Measurements from ENCODE around the gene OSBPL6. TPM values are rescaled to one million over a fixed set of nuclear protein-coding genes. Genes with fewer than 3 reads are reported as not detected.

The OSBPL6 gene
- total and polyA plus RNA-seq, 2 donors from 2014 or later: 0.91 to 1.4 TPM

DNA sequence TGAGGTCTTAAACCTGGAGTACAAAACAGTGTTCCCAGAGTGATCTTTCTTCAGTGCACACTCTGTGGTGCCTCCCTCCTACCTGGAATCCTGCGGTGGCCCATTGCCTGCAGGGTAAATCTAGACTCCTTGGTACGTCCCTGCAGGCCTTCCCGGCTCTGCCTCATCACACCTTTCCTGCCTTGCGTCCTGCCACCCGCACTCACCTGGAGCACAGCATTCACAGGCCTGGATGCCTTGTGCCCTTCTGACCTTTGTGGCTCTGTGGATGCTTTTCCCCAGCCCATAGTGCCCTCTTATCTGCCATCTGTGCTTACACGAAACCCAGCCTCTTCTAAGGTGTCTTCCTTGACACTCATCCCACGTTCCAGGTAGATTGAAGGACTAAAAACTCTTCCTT is 194.0 kb downstream of the OSBPL6 start:
- Histone ChIP-seq H3K27me3 (ENCODE audit: control insufficient read depth, insufficient read depth, low read length) (no peaks in the 10 kb centered on the region), H3K9ac (ENCODE audit: low read length in 3 of 3) (no peak overlapping the region), H3K27ac (ENCODE audit: low read depth in 2 of 2, low read length in 2 of 2) (no peak overlapping the region), H3K4me1 (ENCODE audit: control insufficient read depth in 2 of 3, insufficient read depth in 2 of 3, low read depth in 1 of 3, low read length in 3 of 3) (no peaks in the 10 kb centered on the region), H3K4me3 (ENCODE audit: low read length in 3 of 3) (no peak overlapping the region), H3K9me3 (ENCODE audit: control insufficient read depth in 2 of 3, insufficient read depth in 1 of 3, low read length in 3 of 3) (no peaks in the 10 kb centered on the region), H3K36me3 (ENCODE audit: control insufficient read depth in 2 of 3, insufficient read depth in 3 of 3, low read length in 3 of 3) (no peaks in the 10 kb centered on the region)
- DNase-seq (no peak), FAIRE-seq (no peak)
- intact Hi-C loops (cut with DNase I): no loop called here
- TF ChIP-seq, protein P1, sequence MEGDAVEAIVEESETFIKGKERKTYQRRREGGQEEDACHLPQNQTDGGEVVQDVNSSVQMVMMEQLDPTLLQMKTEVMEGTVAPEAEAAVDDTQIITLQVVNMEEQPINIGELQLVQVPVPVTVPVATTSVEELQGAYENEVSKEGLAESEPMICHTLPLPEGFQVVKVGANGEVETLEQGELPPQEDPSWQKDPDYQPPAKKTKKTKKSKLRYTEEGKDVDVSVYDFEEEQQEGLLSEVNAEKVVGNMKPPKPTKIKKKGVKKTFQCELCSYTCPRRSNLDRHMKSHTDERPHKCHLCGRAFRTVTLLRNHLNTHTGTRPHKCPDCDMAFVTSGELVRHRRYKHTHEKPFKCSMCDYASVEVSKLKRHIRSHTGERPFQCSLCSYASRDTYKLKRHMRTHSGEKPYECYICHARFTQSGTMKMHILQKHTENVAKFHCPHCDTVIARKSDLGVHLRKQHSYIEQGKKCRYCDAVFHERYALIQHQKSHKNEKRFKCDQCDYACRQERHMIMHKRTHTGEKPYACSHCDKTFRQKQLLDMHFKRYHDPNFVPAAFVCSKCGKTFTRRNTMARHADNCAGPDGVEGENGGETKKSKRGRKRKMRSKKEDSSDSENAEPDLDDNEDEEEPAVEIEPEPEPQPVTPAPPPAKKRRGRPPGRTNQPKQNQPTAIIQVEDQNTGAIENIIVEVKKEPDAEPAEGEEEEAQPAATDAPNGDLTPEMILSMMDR (IDR thresholded peaks at IDR 0.05; ENCODE audit: borderline replicate concordance, extremely low read depth, insufficient read depth): no peak

DNA sequence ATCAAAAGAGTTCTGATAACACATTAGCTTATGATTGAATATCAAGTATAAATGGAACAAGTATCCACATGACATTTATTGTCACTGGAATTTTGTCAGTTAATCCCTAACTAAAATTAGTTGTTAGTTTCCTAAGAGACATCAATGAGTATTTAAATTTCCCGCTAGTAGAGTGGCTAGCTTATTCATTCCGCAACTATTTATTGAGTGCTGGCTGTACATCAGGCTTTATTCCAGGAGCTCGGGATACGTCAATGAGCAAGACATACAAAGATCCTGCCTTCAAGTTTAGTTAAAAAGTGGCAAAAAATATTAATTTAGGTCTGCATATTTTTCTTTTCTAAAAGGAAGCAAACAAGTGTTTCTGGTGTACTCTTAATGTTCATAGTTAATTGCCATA is 197.4 kb downstream of the OSBPL6 start:
- TF ChIP-seq, protein P1 (IDR thresholded peaks at IDR 0.05; ENCODE audit: borderline replicate concordance, extremely low read depth, insufficient read depth): no peak
- intact Hi-C loops (cut with DNase I): no loop called here
- Histone ChIP-seq H3K4me1 (ENCODE audit: control insufficient read depth in 2 of 3, insufficient read depth in 2 of 3, low read depth in 1 of 3, low read length in 3 of 3) (no peaks in the 10 kb centered on the region), H3K4me3 (ENCODE audit: low read length in 3 of 3) (no peak overlapping the region), H3K27me3 (ENCODE audit: control insufficient read depth, insufficient read depth, low read length) (no peaks in the 10 kb centered on the region), H3K9me3 (ENCODE audit: control insufficient read depth in 2 of 3, insufficient read depth in 1 of 3, low read length in 3 of 3) (no peaks in the 10 kb centered on the region), H3K36me3 (ENCODE audit: control insufficient read depth in 2 of 3, insufficient read depth in 3 of 3, low read length in 3 of 3) (no peaks in the 10 kb centered on the region), H3K9ac (ENCODE audit: low read length in 3 of 3) (no peak overlapping the region), H3K27ac (ENCODE audit: low read depth in 2 of 2, low read length in 2 of 2) (no peak overlapping the region)
- no peak for DNase-seq
- no peak for FAIRE-seq

DNA sequence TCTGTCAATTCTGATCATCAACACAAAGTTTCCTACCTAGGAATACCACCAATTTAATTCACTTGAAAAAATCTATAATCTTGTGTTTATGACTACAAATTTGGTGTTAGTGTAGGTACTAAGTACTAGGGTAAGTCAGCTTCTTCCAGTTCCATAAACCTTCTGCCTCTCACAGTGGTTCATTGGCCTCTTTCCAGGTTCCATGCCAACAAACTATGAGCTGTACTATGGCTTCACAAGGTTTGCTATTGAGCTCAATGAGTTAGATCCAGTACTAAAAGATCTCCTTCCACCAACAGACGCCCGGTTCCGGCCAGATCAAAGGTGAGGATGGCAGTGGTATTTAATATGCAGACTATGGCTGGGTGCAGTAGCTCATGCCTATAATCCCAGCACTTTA is 197.9 kb downstream of the OSBPL6 start:
- H3K27ac ChIP-seq (ENCODE audit: low read depth in 2 of 2, low read length in 2 of 2): no peak overlapping the region
- H3K36me3 ChIP-seq (ENCODE audit: control insufficient read depth in 2 of 3, insufficient read depth in 3 of 3, low read length in 3 of 3): no peaks in the 10 kb centered on the region
- no peak overlapping the region for H3K4me3 ChIP-seq (ENCODE audit: low read length in 3 of 3)
- no peak for FAIRE-seq
- no peaks in the 10 kb centered on the region for H3K4me1 ChIP-seq (ENCODE audit: control insufficient read depth in 2 of 3, insufficient read depth in 2 of 3, low read depth in 1 of 3, low read length in 3 of 3)
- H3K9ac ChIP-seq (ENCODE audit: low read length in 3 of 3): no peak overlapping the region
- no peaks in the 10 kb centered on the region for H3K9me3 ChIP-seq (ENCODE audit: control insufficient read depth in 2 of 3, insufficient read depth in 1 of 3, low read length in 3 of 3)
- DNase-seq: no peak
- intact Hi-C loops (cut with DNase I): no loop called here
- TF ChIP-seq, protein P1 (IDR thresholded peaks at IDR 0.05; ENCODE audit: borderline replicate concordance, extremely low read depth, insufficient read depth): no peak
- H3K27me3 ChIP-seq (ENCODE audit: control insufficient read depth, insufficient read depth, low read length): no peaks in the 10 kb centered on the region

DNA sequence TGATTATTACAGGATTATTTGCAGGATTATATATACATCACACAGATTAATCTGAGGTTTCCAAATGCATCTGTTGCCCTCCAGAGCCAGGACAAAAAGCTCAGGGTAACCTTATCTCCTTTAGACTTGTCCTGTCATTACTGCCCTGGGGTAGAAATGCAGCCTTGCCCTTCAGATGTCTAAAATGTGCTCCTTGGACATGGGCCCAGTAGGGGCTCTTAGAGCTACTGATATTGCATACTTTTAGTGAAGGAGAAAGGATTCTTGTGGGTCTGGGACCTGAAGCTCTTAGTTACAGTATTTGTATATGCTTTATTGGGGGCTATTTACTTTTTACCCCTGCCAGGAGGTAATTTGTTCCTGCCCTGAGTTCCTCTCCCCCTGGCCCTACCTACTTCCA is 200.5 kb downstream of the OSBPL6 start:
- TF ChIP-seq, protein P1 (IDR thresholded peaks at IDR 0.05; ENCODE audit: borderline replicate concordance, extremely low read depth, insufficient read depth): no peak
- FAIRE-seq: no peak
- no peaks in the 10 kb centered on the region for H3K36me3 ChIP-seq (ENCODE audit: control insufficient read depth in 2 of 3, insufficient read depth in 3 of 3, low read length in 3 of 3)

More for the DNA sequence above, 200.5 kb downstream of the OSBPL6 start:
- H3K9ac ChIP-seq (ENCODE audit: low read length in 3 of 3): no peak overlapping the region
- H3K4me1 ChIP-seq (ENCODE audit: control insufficient read depth in 2 of 3, insufficient read depth in 2 of 3, low read depth in 1 of 3, low read length in 3 of 3): no peaks in the 10 kb centered on the region
- intact Hi-C loops (cut with DNase I): no loop called here
- H3K4me3 ChIP-seq (ENCODE audit: low read length in 3 of 3): no peak overlapping the region
- no peaks in the 10 kb centered on the region for H3K9me3 ChIP-seq (ENCODE audit: control insufficient read depth in 2 of 3, insufficient read depth in 1 of 3, low read length in 3 of 3)
- DNase-seq: no peak
- H3K27ac ChIP-seq (ENCODE audit: low read depth in 2 of 2, low read length in 2 of 2): no peak overlapping the region
- H3K27me3 ChIP-seq (ENCODE audit: control insufficient read depth, insufficient read depth, low read length): no peaks in the 10 kb centered on the region

Data from kidney (tissue), 14 donors.